Lower lobe of right lung (tissue), 2 donors: ENCODE data around the gene PRDM16. TPM values are rescaled to one million over a fixed set of nuclear protein-coding genes. Genes with fewer than 3 reads are reported as not detected.

ENCODE experiments used
- ATAC-seq, 2 donors: fragments of 200-7000 bp; cut with Tn5 transposase; one replicate each; pipeline ENCODE4 v1.9.1; 2020 to 2022; ENCODE audit warnings: mild to moderate bottlenecking in 2 of 2, moderate library complexity in 2 of 2
- DNase-seq: peaks from one replicate; pipeline ENCODE4 v3.0.0-alpha.2; 2020
- H3K27ac ChIP-seq: fragments of 200-600 bp; one replicate; pipeline ENCODE4 v1.8.0; 2022
- H3K27me3 ChIP-seq: fragments of 200-600 bp; one replicate; pipeline ENCODE4 v1.8.0; 2022; ENCODE audit warnings: low read depth
- H3K36me3 ChIP-seq: fragments of 200-600 bp; one replicate; pipeline ENCODE4 v1.8.0; 2022; ENCODE audit warnings: mild to moderate bottlenecking
- H3K4me1 ChIP-seq: fragments of 200-600 bp; one replicate; pipeline ENCODE4 v1.8.0; 2022
- H3K4me3 ChIP-seq: fragments of 200-600 bp; one replicate; pipeline ENCODE4 v1.8.0; 2022; ENCODE audit warnings: mild to moderate bottlenecking
- H3K9me3 ChIP-seq: fragments of 200-600 bp; one replicate; pipeline ENCODE4 v1.8.0; 2022
- intact Hi-C: fragments of 100-400 bp; cut with DNase I; formaldehyde crosslinking; loops from one replicate; pipeline ENCODE4 v1.11.0; 2022
- total RNA-seq: library from RNA; stranded (reverse); fragmentation: NEBNext Ultra II Directional; extraction: Animal tissue kit (Norgen Biotek cat#: 25700); gene quantifications from one replicate; pipeline ENCODE4 v1.2.1, GENCODE V29; 2021
- TF ChIP-seq, protein P1 (sequence below): fragments of 200-600 bp; IDR thresholded peaks from one replicate; pipeline ENCODE4 v1.8.0; 2022; ENCODE audit warnings: antibody characterized with exemption, mild to moderate bottlenecking
- donor health status: DM: no; HTN: yes; CAD: no; lungs with severe emphysema.

Gene PRDM16
- total RNA-seq, 1 donor from 2014 or later, result 19.2 TPM

DNA sequence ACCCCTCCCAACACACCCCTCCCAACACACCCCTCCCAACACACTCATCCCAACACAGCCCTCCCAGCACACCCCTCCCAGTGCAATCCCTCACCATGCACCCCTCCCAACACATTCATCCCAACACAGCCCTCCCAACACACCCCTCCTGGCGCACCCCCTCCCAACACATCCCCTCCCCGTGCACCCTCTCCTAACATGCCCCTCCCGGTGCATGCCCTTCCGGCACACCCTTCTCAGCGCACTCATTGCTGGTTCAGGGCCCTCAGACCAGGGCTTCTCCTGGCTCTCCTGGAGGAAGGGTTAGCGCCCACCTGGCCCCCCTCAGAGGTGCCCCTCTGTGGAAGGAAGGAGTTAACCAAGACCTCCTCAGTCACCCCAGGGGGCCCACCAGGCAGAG, 310.9 kb downstream of the PRDM16 start:
- Histone ChIP-seq H3K27ac (no peak overlapping the region), H3K4me1 (no peaks in the 10 kb centered on the region), H3K27me3 (peaks cover 15% of the 10 kb centered on the region), H3K9me3 (no peaks in the 10 kb centered on the region), H3K36me3 (no peaks in the 10 kb centered on the region), H3K4me3 (no peak overlapping the region)
- TF ChIP-seq, protein P1, sequence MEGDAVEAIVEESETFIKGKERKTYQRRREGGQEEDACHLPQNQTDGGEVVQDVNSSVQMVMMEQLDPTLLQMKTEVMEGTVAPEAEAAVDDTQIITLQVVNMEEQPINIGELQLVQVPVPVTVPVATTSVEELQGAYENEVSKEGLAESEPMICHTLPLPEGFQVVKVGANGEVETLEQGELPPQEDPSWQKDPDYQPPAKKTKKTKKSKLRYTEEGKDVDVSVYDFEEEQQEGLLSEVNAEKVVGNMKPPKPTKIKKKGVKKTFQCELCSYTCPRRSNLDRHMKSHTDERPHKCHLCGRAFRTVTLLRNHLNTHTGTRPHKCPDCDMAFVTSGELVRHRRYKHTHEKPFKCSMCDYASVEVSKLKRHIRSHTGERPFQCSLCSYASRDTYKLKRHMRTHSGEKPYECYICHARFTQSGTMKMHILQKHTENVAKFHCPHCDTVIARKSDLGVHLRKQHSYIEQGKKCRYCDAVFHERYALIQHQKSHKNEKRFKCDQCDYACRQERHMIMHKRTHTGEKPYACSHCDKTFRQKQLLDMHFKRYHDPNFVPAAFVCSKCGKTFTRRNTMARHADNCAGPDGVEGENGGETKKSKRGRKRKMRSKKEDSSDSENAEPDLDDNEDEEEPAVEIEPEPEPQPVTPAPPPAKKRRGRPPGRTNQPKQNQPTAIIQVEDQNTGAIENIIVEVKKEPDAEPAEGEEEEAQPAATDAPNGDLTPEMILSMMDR, result no peak
- no peak for ATAC-seq
- no peak for DNase-seq
- intact Hi-C loops, result no loop called here

- no peak for DNase-seq
- H3K4me3 ChIP-seq, result no peak overlapping the region
- intact Hi-C loops, result no loop called here
- no peaks in the 10 kb centered on the region for H3K9me3 ChIP-seq
- H3K27ac ChIP-seq, result no peak overlapping the region
- TF ChIP-seq, protein P1, result no peak
- H3K27me3 ChIP-seq, result peaks cover 20% of the 10 kb centered on the region
- no peaks in the 10 kb centered on the region for H3K4me1 ChIP-seq
- peak; percentile 48 to 54 for ATAC-seq
- H3K36me3 ChIP-seq, result no peaks in the 10 kb centered on the region
Observed at GRCh38 chr1:3380469-3380868, 311.5 kb downstream of the PRDM16 start.

DNA sequence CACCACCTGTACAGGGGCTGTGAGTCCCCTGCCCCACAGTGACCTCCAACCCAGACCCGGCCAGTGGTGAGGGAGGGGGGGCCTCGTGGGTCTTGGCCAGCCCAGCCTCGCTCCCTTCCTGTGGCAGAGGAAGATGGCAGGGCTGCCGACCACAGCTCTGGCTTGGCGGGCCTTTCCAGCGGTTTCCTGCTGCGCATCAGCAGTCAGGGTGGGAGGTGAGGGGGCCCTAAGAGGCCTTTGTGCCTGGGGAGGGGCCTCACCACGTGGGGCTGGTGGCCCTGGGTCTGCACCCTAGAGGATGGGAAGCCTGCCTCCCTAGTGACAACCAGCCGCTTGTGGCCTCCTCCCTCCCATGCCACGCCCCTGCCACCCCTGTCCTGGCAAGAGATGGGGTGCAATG, 312.9 kb downstream of the PRDM16 start:
- H3K27me3 ChIP-seq, result peaks cover 20% of the 10 kb centered on the region

DNA sequence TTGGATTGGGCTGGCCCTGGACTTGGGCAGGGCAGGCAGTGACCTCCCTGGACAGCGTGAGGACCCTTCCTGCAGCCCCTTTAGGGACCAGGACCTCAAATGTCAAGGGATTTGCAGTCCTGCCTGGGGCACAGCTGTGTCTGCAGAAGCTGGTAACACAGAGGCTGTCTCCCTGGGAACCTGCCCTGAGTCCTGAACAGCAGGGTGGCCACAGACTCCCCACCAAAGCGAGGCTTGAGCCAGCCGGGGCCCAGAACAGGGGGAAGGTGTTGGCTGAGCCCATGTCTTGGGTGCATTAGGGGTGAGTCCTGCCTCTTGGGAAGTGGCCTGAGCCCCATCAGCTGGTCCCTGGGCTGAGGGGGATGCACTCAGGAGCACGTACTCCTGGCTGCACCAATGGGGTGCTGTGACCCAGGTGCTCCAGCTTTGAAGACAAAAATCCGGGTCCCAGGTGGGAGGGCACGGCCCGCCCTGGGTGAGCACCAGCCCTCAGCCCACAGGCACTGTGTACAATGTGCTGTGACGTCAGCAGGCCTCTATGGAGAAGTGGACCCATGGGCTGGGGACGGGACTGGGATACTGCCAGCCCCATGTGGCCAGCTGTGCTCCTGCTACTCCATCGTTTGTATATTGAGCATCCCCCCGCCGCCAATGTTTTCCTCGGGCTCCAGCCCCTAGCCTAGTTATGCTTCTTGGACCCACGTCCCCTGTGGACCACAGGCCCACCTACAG, 313.5 kb downstream of the PRDM16 start:
- Histone ChIP-seq H3K27me3 (peaks cover 20% of the 10 kb centered on the region), H3K4me1 (no peaks in the 10 kb centered on the region), H3K27ac (no peak overlapping the region), H3K9me3 (no peaks in the 10 kb centered on the region), H3K36me3 (no peaks in the 10 kb centered on the region), H3K4me3 (no peak overlapping the region)
- TF ChIP-seq, protein P1, result no peak
- ATAC-seq (no peak), DNase-seq (no peak)
- intact Hi-C loops, result no loop called here

More for the DNA sequence above, 312.9 kb downstream of the PRDM16 start:
- Histone ChIP-seq H3K36me3 (no peaks in the 10 kb centered on the region), H3K4me1 (no peaks in the 10 kb centered on the region), H3K27ac (no peak overlapping the region), H3K4me3 (no peak overlapping the region), H3K9me3 (no peaks in the 10 kb centered on the region)
- DNase-seq (no peak), ATAC-seq (no peak)
- intact Hi-C loops, result no loop called here
- TF ChIP-seq, protein P1, result no peak

DNA sequence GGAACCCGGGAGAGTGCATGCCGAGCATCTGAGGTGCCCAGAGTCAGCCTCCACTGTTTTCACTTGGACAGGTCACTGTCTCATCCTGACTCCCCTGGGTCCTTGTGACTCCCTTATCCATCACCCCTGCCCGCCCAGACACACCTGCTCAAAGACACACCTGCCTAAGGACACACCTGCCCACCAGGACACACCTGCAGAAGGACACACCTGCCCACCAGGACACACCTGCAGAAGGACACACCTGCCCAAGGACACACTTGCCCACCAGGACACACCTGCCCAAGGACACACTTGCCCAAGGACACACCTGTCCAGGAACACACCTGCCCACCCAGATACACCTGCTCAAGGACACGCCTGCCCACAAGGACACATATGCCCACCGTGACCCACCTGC, 314.7 kb downstream of the PRDM16 start:
- ATAC-seq (no peak), DNase-seq (no peak)
- Histone ChIP-seq H3K9me3 (no peaks in the 10 kb centered on the region), H3K27ac (no peak overlapping the region), H3K4me3 (no peak overlapping the region), H3K27me3 (peaks cover 20% of the 10 kb centered on the region), H3K36me3 (no peaks in the 10 kb centered on the region), H3K4me1 (no peaks in the 10 kb centered on the region)
- intact Hi-C loops, result no loop called here
- TF ChIP-seq, protein P1, result no peak
